ENCODE data around the gene ITPA.
A peak's percentile ranks its signal among the peaks of the same experiment; 100 is the strongest.

ITPA gene

DNA sequence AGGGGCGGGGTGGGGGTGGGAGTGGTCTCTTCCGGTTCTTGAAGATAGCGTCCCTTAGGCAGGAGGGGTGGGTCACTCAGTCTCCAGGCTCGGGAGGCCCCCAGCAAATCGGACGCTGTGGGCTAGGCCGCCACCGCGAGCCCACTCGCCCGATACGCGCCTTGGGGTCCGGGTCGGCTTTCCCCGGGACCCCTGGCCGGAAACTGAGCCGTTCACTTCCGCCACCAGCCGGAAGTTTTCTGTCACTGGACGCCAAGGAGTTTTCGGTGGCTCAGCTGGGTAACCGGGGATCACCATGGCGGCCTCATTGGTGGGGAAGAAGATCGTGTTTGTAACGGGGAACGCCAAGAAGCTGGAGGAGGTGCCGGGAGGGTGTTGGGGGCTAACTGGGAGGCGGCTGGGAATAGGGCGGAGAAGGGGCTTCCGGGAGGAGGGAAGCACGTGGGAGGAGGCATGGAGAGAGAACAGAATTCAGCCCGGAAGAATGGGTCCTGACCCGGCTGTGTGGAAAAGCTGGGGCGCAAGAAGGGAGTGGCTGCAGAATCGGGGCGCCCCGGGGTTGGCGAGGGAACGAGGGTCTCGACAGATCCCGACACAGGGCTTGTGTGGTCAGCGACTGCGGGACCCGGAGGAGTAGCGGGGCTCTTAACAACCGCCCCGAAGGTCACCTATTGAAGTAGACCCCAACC lies at the start of gene ITPA:
Gene ITPA, plus strand, starts transcription at position 242 of the 689 bp plus-strand sequence. Its CDS starts 54 bp downstream, at position 296.
- peak; percentile 33 for DNase-seq (ENCODE audit: low spot score)

DNA sequence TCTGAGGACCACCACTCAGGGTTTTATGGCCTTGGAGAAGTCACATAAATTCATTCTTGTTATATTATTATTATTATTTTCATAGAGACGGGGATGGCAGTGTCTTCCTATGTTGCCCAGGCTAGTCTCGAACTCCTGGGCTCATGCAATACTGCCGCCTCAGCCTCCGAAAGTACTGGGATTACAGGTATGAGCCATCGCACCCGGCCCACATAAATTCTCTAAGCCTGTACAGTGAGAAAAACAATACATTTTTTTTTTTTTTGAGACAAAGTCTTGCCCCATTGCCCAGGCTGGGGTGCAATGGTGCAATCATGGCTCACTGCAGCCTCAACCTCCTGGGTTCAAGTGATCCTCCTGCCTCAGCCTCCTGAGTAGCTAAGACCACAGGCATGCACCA lies 48.9 kb upstream of the ITPA start:
- no peak for DNase-seq (ENCODE audit: low spot score)

DNA sequence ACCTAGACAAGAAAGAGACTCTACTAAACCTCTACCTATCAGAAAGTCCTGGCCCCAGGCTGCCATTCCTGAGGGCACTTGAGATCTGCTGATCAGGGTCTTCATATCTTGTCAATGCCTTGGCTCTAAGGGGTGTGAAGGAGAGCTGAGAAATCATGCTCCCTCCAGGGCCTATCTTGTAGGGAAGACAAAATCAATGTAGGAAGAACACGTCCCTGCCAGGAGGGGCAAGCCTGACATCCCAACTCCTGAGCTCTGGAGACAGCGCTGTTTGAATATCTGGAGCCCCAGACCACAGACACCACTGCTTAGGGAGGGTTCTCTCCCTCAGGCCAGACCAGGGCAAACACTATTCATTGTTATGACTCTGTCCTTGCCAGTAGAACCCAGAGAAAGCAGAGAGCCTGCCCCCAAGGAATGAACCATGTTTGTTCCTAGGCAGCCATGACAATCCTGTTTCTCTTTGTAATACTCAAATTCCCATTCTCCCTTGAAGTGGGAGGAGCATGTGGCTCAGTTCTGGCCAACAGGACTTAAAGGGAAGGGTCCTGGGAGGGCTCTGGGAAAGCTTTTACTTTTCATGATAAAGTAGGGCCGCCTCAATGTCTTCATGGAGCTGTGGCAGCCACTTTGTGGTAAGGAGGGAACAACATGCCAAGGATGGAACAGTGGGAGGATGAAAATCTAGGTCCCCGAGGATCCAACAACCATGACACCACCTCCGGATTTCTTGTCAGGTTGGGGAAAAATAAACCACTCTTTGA lies 47.8 kb upstream of the ITPA start:
- no peak for DNase-seq (ENCODE audit: low spot score)

DNA sequence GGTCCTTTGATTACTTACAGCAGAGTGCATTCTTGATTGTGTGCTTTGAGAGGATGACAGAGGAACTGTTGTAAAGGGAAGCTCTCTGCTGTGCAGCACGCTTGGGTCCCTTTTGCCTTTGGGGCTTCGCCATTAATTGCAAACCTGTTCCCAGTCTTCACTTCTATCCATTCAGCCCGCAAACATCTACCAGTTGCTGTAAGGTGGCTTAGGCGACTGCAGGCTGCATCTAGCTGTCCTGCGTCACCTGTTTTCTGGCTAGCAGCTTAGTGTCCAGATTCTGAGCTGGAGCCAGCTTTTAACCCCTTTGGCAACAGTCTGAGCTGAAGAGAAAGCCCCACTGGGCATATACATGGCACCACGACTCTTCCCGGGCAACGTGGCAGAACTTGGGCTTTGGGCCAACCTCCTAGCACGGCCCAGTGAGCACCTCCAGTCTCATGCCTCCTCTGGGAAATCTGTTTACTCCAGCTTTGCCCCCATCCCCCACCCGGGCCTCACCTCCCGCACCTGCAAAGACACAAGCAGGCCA lies 47.2 kb upstream of the ITPA start:
- no peak for DNase-seq (ENCODE audit: low spot score)

- DNase-seq (ENCODE audit: low spot score): no peak
Measured at GRCh38 chr20:3163099-3164042, 45.9 kb upstream of the ITPA start.

GRCh38 chr20:3164043-3164762 lies 45.1 kb upstream of the ITPA start:
- no peak for DNase-seq (ENCODE audit: low spot score)

DNA sequence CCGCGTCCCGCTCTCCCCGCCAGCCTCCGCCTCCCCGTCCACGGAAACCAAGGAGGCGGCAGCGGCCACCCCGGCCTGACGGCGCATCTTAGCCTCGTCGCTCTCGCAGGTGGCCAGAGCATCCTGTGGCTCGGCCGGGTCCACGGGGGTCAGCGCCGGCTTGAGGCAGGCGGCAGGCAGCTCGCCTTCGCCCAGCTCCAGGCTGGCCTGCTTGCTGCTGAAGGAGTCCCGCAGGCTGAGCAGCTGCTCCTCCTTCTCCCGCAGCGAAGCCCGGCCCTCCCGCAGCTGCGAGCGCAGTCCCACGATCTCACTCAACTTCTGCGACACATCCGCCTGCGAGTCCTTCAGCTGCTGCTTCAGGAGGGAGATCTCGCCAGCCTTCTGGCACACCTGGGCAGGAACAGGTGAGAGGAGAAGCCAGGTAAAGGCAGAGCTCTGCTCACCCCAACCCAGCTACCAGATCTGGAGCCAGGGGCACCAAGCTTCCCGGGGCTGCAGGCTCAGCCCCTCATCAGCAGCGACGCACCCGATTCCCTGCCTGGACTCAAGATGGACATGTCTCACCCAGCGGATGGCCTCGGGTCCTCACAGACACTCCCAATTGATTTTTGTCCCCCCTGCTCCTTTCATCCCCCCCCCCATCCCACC lies 44.4 kb upstream of the ITPA start:
- DNase-seq (ENCODE audit: low spot score): no peak

GRCh38 chr20:3165473-3166337 lies 43.6 kb upstream of the ITPA start:
- DNase-seq (ENCODE audit: low spot score): no peak

DNA sequence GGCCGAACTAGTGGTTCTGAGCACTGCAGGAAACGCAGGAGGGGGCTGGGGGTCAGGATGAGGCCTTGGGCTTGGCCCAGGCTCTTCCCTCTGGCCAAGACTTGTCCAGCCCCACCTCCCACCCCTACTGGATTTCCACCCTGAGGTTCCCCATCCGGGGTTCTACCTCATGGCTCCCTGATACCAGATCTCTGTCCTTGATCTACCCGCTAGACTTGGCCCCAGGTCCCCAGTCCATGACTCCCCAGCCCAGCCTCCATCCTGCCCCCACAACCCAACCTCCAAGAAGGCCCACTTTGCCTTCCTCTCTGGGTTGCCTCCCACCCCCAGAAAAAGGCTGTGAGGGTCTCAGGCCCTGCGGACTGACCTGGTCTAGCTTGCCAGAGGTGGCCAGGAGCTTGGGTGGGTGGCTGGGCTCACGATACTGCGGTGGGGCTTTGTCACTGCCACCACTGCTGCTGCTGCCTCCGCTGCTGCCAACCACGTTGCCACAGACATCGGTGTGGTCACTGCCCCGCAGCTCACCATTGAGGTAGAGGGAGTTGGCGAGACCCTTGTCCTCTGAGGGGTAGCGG lies 42.9 kb upstream of the ITPA start:
- DNase-seq (ENCODE audit: low spot score): no peak

- DNase-seq (ENCODE audit: low spot score): no peak
Measured at GRCh38 chr20:3166913-3167342, 42.4 kb upstream of the ITPA start.

DNA sequence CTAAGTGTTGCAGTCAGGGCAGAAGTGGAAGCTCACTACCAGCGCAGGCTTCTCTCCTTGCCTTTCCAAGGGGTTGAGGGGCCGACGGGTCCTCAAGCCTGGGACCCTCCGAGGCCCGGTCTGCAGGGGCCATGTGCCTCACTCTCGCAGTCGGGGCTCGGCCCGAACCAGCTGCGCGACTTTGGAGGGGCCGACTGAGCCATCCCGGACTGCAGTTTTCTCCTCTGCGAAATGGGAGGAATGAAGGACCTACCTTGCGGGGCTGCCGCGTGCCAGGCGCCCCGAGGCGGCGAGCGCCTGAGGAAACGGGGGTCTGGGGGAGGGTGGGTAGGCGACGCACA lies 41.6 kb upstream of the ITPA start:
- no peak for DNase-seq (ENCODE audit: low spot score)

DNA sequence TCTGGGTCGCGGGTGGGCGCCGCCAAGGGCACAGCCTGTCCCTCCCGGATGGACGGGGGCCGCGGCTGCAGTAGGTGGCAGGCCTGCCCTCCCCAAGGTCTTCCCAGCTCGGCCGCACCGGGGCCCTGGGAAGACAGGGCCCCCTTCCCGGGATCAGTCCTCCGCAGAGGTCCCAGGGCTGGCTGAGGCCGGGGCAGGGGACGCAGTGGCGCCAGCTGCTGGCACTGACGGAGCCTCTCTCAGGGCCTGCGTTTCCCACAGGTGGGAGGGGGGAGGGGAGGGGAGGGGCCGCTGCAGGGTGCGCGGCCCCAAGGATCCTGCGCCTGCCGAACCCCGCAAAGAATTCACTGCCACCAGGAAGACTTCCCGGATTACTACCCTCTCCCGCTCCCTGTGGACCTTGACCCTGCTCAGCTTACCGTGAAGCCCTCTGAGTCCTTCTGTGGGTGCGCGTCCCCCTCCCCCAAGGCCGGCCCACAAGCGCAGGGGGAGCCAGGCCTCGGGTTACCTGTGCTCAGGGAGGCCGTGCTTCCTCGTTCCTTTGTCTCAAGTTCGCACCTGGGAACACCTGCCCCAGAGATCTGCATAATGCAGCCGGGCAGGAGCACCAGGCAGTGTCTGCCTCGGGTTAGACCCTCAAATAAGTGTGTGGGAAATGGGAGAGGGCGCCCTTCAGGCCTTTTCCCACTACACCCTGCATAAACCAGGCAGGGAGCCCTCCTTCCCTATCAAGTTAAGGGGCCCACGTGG lies 41.0 kb upstream of the ITPA start:
- DNase-seq (ENCODE audit: low spot score): no peak

DNA sequence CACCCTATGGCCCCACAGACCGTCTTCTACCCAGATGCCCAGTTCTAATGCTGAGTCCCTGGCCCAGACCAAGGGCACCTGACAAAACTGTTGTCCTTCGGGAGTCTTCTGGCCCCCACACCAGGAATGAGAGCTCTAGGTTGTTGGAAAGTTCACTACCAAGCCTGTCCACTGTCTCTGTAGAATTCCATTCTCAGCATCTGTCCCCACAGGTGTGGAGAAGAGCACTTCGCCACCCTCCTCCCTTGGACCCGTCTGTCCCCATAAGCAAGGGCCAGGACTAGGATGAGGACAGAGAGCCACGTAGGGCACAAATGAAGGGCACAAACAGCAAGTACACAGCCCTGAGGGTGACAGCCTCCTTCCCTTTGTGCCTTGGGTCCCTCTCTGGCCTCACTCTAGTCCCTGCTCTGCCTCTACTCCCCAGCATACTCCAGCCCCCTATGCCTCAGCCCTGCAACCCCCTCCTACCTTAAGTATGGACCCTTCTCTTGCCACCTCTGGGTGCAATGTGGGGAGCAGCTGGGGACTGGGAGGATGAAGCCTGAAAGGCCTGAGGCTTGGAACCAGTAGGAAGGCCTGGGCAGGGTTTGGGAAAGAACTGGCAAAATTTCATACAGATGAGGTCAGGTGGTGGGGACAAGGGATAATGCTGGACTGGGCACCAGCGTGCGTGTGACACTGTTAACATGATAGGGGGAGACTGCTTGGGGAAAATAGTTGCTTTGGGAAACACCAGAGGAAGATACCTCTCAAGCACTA lies 40.3 kb upstream of the ITPA start:
- no peak for DNase-seq (ENCODE audit: low spot score)

DNA sequence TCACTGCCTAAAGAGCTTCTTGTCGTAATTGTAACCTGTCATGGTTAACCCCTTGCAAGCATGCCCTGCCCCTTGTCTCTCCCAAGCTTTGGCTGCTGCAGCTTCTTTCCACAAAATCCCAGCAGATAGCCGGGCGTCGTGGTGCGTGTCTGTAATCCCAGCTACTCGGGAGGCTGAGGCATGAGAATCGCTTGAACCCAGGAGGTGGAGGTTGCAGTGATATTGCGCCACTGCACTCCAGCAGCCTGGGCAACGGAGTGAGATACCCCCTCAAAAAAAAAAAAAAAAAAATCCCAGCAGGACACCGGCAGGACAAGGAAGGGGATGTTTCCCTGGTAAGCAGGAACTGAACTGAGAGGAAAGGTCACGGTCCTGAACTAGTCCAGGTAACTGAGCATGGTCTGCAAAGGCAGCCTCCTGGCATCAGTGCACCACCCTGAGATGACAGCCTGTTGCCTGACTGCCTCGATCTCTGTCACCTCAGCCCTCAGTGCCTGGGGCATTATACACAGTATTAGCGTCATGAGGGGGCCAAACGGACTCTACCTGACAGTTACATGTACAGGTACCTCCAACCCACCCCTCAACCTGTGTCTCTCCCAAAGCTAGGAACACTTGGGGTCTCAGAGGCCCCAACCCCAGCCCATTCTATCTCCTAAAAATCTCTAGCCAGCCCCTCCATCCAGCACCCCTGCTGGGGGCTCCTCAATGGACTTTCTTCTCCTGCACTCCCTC lies 37.7 kb upstream of the ITPA start:
- no peak for DNase-seq (ENCODE audit: low spot score)

GRCh38 chr20:3172126-3172932 lies 37.0 kb upstream of the ITPA start:
- no peak for DNase-seq (ENCODE audit: low spot score)

GRCh38 chr20:3172933-3173609 lies 36.2 kb upstream of the ITPA start, which contains the start of gene LZTS3:
LZTS3 (minus strand) TSS chr20:3173549; CDS start chr20:3167163, 6,386 bp downstream.
- peak; percentile 52 for DNase-seq (ENCODE audit: low spot score)
